Suprapubic skin (tissue), 4 donors: ENCODE data around the gene GALC. TPM values are rescaled to one million over a fixed set of nuclear protein-coding genes. Genes with fewer than 3 reads are reported as not detected.
"Not testable (repeated sequence)": the region's sequence is repeated elsewhere in the genome, so short reads cannot be mapped to it uniquely, and the experiment has no call there.

Source experiments
- DNase-seq, 2 donors: peaks; one replicate each; pipeline ENCODE4 v3.0.0-alpha.2; 2019; ENCODE audit warnings: low spot score in 2 of 2
- H3K27ac ChIP-seq: fragments of 200-600 bp; sonication (generic); one replicate; pipeline ENCODE4 v1.5.1; 2019
- H3K27me3 ChIP-seq: fragments of 200-600 bp; sonication (generic); one replicate; pipeline ENCODE4 v1.5.1; 2019
- H3K36me3 ChIP-seq: fragments of 200-600 bp; sonication (generic); one replicate; pipeline ENCODE4 v1.5.1; 2019
- H3K4me1 ChIP-seq: fragments of 200-600 bp; sonication (generic); one replicate; pipeline ENCODE4 v1.5.1; 2019
- H3K4me3 ChIP-seq: fragments of 200-600 bp; sonication (generic); one replicate; pipeline ENCODE4 v1.5.1; 2019; ENCODE audit warnings: mild to moderate bottlenecking
- H3K9me3 ChIP-seq: fragments of 200-600 bp; sonication (generic); one replicate; pipeline ENCODE4 v1.5.1; 2019
- EP300 ChIP-seq: sonication (generic); formaldehyde crosslinking; IDR thresholded peaks from one replicate; pipeline ENCODE4 v1.6.1; 2017; ENCODE audit warnings: antibody characterized with exemption
- POLR2A ChIP-seq, 2 donors: fragments of 450-650 bp; IDR thresholded peaks; one replicate each; pipeline ENCODE4 v1.6.1; 2017; ENCODE audit warnings: antibody characterized with exemption in 2 of 2, mild to moderate bottlenecking in 2 of 2, moderate library complexity in 2 of 2
- POLR2AphosphoS5 ChIP-seq, 3 donors: sonication (generic); formaldehyde crosslinking; IDR thresholded peaks; one replicate each; pipeline ENCODE4 v1.6.1; 2017; ENCODE audit warnings: antibody characterized with exemption in 3 of 3
- WGBS: methylation state at CpG from one replicate; pipeline ENCODE4 v1.1.5; 2018; 5-methylcytosine and 5-hydroxymethylcytosine counted together
- total RNA-seq, 4 donors: library from RNA; depleted of rRNA; stranded (reverse); fragments of >200 nt; gene quantifications; one replicate each; pipeline ENCODE4 v1.1.0, GENCODE V29; 2016
- TF ChIP-seq, protein P1 (sequence below), 2 donors: fragments of 200-600 bp in 1 of 2; fragments of 450-650 bp in 1 of 2; sonication (generic) in 1 of 2; IDR thresholded peaks; one replicate each; pipeline ENCODE4 v1.5.1; 2016 to 2019; ENCODE audit warnings: antibody characterized with exemption in 2 of 2, mild to moderate bottlenecking in 1 of 2, moderate library complexity in 1 of 2

Gene GALC
- total RNA-seq, 4 donors from 2014 or later = 15.0 to 19.5 (median 17.4) TPM

DNA sequence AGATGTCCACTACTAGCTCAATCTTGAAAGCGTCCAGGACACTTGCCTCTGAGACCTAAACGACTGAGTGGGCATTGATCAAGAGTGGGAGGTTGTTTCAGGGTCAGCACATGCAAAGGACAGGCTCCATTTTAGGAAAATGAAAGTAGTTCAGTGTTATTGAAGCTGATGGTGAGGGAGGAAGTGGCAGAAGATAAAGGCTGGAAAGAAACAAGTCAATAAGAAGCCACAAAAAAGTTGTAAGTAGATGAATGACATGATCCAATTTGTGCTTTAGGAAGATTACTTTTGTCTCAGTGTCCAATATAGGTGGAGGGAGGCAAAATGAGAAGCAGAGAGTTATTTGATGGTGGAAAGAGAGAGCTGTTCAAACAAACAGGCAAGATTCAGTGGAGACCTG is 33.9 kb upstream of the GALC start:
- no peak overlapping the region for H3K27ac ChIP-seq
- no peaks in the 10 kb centered on the region for H3K27me3 ChIP-seq
- no peaks in the 10 kb centered on the region for H3K4me1 ChIP-seq
- H3K4me3 ChIP-seq = no peak overlapping the region
- no peaks in the 10 kb centered on the region for H3K9me3 ChIP-seq
- TF ChIP-seq EP300 (no peak), POLR2A (IDR thresholded peaks at IDR 0.05) (no peak), POLR2AphosphoS5 (IDR thresholded peaks at IDR 0.05) (no peak)
- TF ChIP-seq, protein P1, sequence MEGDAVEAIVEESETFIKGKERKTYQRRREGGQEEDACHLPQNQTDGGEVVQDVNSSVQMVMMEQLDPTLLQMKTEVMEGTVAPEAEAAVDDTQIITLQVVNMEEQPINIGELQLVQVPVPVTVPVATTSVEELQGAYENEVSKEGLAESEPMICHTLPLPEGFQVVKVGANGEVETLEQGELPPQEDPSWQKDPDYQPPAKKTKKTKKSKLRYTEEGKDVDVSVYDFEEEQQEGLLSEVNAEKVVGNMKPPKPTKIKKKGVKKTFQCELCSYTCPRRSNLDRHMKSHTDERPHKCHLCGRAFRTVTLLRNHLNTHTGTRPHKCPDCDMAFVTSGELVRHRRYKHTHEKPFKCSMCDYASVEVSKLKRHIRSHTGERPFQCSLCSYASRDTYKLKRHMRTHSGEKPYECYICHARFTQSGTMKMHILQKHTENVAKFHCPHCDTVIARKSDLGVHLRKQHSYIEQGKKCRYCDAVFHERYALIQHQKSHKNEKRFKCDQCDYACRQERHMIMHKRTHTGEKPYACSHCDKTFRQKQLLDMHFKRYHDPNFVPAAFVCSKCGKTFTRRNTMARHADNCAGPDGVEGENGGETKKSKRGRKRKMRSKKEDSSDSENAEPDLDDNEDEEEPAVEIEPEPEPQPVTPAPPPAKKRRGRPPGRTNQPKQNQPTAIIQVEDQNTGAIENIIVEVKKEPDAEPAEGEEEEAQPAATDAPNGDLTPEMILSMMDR (IDR thresholded peaks at IDR 0.05) = no peak
- no peak for DNase-seq
- 70% methylated on average over 2 of the region's 2 CpGs for WGBS
- H3K36me3 ChIP-seq = no peaks in the 10 kb centered on the region

DNA sequence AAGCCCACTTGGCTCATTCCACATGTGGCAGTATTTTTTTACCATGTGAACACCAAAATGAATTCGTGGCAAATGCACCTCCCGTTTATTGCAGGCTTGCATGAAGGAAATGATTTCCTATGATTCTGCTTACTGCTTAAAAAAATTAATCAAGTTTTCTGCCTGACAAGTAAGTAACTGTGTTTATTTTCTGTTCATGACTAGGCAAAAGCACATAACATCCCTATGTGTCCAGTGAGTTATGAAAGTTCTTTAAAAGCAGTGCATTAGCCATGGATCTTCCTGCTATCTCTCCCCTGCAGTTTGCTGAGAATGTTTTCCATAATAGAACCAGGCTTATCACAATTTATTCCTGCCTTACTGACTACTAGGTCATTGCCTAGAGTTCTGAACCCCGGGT is 32.3 kb upstream of the GALC start:
- no peaks in the 10 kb centered on the region for H3K9me3 ChIP-seq
- H3K36me3 ChIP-seq = no peaks in the 10 kb centered on the region
- 70% methylated on average over 3 of the region's 3 CpGs for WGBS
- H3K27me3 ChIP-seq = no peaks in the 10 kb centered on the region
- no peak overlapping the region for H3K4me3 ChIP-seq
- no peaks in the 10 kb centered on the region for H3K4me1 ChIP-seq
- DNase-seq = no peak
- TF ChIP-seq, protein P1 (IDR thresholded peaks at IDR 0.05) = no peak
- no peak for TF ChIP-seq POLR2A (IDR thresholded peaks at IDR 0.05)
- no peak overlapping the region for H3K27ac ChIP-seq

DNA sequence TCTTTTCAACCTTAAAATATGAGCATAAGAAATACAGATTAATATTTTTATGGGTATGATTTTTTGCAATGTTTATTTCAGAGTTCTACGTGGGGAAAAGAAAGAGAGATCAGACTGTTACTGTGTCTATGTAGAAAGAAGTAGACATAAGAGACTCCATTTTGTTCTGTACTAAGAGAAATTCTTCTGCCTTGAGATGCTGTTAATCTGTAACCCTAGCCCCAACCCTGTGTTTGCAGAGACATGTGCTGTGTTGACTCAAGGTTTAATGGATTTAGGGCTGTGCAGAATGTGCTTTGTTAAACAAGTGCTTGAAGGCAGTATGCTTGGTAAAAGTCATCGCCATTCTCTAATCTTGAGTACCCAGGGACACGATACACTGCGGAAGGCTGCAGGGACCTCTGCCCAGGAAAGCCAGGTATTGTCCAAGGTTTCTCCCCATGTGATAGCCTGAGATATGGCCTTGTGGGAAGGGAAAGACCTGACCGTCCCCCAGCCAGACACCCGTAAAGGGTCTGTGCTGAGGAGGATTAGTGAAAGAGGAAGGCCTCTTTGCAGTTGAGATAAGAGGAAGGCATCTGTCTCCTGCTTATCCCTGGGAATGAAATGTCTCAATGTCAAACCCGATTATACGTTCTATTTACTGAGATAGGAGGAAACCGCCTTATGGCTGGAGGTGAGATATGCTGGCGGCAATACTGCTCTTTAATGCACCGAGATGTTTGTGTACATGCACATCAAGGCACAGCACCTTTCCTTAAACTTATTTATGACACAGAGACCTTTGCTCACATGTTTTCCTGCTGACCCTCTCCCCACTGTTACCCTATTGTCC is 31.5 kb upstream of the GALC start:
- H3K27me3 ChIP-seq, H3K36me3 ChIP-seq, H3K27ac ChIP-seq, H3K4me1 ChIP-seq, DNase-seq, H3K4me3 ChIP-seq, H3K9me3 ChIP-seq: not testable (repeated sequence)
- WGBS = 82% methylated on average over 11 of the region's 11 CpGs

DNA sequence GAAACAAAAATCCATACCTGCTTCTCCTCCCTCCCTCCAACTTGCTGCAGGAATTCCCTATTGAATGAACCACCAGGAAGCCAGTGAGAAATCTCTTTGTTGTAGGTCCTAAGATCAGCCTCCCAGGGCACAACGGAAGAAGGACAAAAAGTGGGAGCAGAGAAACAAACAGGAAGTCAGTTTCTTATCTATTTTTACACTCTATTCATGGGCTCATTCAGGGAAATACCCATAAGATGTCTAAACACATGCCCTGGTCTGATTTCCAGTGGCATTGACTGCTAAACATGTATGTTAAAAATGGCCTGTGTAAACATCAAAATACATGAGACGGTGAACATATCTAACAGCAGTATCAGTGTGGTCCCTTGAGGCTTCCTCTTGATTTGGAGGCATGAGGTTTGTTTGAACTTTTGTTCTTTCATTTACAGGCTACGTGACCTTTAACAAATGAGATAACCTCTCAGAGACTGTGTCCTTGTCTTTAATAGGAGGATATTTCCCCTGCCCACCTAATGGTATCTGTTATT is 30.7 kb upstream of the GALC start:
- no peak for TF ChIP-seq POLR2A (IDR thresholded peaks at IDR 0.05)
- no peak for TF ChIP-seq POLR2AphosphoS5 (IDR thresholded peaks at IDR 0.05)
- TF ChIP-seq, protein P1 (IDR thresholded peaks at IDR 0.05) = no peak
- no peak for TF ChIP-seq EP300
- Histone ChIP-seq H3K27ac (no peak overlapping the region), H3K36me3 (no peaks in the 10 kb centered on the region), H3K4me3 (no peak overlapping the region), H3K9me3 (no peaks in the 10 kb centered on the region), H3K4me1 (no peaks in the 10 kb centered on the region), H3K27me3 (no peaks in the 10 kb centered on the region)
- WGBS = 53% methylated on average over 3 of the region's 3 CpGs
- DNase-seq = no peak

DNA sequence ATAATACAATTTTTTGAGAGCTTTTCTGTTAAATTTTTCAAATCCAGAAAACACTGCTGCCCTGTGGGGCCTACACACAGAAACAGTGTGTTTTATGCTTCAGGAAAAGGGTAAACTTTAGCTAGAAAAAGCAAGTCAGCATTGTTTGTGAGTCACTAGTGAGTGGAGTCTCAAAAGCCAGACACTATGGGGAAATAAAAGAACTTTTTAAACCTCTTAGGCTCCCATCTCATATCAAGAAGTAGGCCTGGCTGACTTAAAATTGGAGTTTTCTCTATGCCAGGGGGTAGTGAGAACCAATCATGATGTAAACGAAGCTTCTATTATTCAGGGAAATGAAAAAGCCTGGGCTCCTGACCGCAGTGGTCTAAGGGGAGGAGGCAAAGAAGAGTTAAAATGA is 24.6 kb upstream of the GALC start:
- Histone ChIP-seq H3K9me3 (no peaks in the 10 kb centered on the region), H3K4me3 (no peak overlapping the region), H3K36me3 (no peaks in the 10 kb centered on the region), H3K27me3 (no peaks in the 10 kb centered on the region), H3K27ac (no peak overlapping the region), H3K4me1 (no peaks in the 10 kb centered on the region)
- DNase-seq = no peak
- TF ChIP-seq, protein P1 (IDR thresholded peaks at IDR 0.05) = no peak
- no peak for TF ChIP-seq EP300
- TF ChIP-seq POLR2AphosphoS5 (IDR thresholded peaks at IDR 0.05) = no peak
- TF ChIP-seq POLR2A (IDR thresholded peaks at IDR 0.05) = no peak
- WGBS = 36% methylated on average over 2 of the region's 2 CpGs
